ENCODE results near the gene UPF3A.
"Not testable (repeated sequence)": the region's sequence is repeated elsewhere in the genome, so short reads cannot be mapped to it uniquely, and the experiment has no call there.

The UPF3A gene

GRCh38 chr13:114263578-114263977, 17.8 kb upstream of the UPF3A start:
- DNase-seq (ENCODE audit: low read depth), result no peak
- TF ChIP-seq, protein P1, sequence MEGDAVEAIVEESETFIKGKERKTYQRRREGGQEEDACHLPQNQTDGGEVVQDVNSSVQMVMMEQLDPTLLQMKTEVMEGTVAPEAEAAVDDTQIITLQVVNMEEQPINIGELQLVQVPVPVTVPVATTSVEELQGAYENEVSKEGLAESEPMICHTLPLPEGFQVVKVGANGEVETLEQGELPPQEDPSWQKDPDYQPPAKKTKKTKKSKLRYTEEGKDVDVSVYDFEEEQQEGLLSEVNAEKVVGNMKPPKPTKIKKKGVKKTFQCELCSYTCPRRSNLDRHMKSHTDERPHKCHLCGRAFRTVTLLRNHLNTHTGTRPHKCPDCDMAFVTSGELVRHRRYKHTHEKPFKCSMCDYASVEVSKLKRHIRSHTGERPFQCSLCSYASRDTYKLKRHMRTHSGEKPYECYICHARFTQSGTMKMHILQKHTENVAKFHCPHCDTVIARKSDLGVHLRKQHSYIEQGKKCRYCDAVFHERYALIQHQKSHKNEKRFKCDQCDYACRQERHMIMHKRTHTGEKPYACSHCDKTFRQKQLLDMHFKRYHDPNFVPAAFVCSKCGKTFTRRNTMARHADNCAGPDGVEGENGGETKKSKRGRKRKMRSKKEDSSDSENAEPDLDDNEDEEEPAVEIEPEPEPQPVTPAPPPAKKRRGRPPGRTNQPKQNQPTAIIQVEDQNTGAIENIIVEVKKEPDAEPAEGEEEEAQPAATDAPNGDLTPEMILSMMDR (conservative IDR thresholded peaks at IDR 0.05; ENCODE audit: low read depth, low read length), result no peak
- no peak overlapping the region for H3K4me3 ChIP-seq (ENCODE audit: low read depth, low read length)

- H3K4me3 ChIP-seq (ENCODE audit: low read depth, low read length); DNase-seq (ENCODE audit: low read depth): not testable (repeated sequence)
Measured at GRCh38 chr13:114264313-114264712, 17.1 kb upstream of the UPF3A start.

DNA sequence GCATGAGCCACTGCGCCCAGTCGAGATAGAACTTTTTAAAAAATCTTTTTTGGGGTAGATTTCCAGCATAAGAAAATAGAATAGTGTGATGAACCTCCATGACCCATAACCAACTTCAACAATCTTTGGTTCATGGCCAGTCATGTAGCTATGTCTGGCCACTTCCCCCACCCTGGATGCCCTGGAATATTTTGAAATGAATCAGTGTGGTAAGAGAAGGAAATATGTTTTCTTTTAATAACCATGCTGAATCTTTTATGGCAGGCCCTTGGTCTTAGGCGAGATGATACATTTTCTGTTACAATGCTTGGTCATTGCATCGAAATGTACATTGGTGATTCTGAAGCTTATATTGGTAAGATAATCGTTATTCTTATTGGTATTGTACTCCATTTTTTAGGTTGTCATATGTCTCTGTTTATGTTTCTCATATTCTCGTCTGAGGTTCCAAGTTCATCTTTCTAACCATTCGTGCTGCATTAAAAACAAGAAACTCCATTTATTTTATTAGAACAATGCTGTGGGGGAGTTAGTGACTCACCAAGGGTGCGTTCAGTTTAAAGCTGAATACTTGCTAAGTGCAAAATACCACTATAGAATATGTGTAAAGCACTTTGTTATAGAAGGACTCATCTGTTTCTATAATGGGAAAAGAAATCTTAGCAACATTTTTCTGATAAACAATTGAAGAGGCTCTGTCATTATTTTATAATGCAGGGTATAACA, 16.4 kb upstream of the UPF3A start:
- H3K4me3 ChIP-seq (ENCODE audit: low read depth, low read length), result no peak overlapping the region
- DNase-seq (ENCODE audit: low read depth), result peak; percentile 43
- TF ChIP-seq, protein P1 (conservative IDR thresholded peaks at IDR 0.05; ENCODE audit: low read depth, low read length), result no peak

DNA sequence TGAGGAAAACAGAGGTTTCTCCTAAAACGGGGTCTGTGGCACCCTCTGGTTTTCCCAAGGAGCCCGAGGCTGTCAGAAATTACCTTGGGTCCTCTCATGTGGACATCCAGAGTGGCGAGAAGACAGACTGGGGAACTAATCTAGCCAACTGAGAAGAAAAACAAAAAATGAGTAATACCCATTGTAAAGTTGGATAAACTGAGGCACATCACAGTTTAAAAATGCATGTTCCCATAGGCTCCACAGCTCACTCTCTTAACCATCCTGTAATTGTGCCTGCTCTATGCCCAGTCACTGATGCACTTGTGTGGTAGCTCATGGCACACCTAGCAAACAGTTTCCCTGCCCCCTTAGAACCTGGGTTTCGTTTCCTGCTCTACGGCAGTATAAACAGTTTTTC, 15.2 kb upstream of the UPF3A start:
- H3K4me3 ChIP-seq (ENCODE audit: low read depth, low read length), result no peak overlapping the region
- no peak for DNase-seq (ENCODE audit: low read depth)
- TF ChIP-seq, protein P1 (conservative IDR thresholded peaks at IDR 0.05; ENCODE audit: low read depth, low read length), result no peak

DNA sequence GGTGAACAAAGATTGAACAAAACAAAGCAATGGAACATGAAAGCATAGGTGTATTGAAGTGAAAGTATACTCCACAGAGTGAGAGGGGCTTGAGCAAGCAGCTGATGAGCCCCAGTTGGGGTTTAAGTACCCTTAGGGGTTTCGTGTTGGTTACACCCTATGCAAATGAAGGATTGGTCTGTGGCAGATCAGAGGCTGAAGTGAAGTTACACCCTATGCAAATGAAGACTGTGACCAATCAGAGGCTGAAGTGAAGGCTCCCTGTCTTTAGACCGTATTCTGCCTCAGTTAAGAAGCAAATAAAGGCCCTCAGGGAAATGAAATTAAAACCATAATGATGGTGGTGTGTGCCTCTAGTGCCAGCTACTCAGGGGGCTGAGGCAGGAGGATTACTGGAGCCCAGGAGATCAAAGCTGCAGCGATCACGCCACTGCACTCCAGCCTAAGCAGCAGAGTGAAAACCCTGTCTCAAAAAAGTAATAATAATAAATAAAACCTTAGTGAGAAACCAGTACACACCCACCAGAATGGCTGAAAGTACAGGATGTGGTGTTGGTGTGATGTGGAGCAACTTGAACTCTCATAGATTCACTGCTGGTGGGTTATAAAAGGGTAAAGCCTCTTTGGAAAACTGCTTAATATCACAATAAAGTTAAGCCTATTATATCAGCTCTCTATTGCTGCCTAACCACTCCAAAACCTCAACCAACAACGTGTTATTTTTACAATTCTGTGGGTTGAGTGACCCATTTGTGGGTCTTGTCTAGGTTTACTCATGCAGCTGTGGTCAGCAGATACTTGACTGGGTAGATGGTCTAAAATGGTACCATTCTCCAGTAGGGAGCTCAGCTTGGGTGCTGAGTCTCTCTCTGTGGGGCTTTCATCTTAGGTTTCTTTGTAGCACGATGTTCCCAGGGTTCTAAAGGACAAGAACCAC, 12.8 kb upstream of the UPF3A start:
- TF ChIP-seq, protein P1 (conservative IDR thresholded peaks at IDR 0.05; ENCODE audit: low read depth, low read length), result no peak
- H3K4me3 ChIP-seq (ENCODE audit: low read depth, low read length), result no peak overlapping the region
- DNase-seq (ENCODE audit: low read depth), result no peak

GRCh38 chr13:114269281-114269770, 12.1 kb upstream of the UPF3A start:
- H3K4me3 ChIP-seq (ENCODE audit: low read depth, low read length), result no peak overlapping the region
- no peak for DNase-seq (ENCODE audit: low read depth)
- TF ChIP-seq, protein P1 (conservative IDR thresholded peaks at IDR 0.05; ENCODE audit: low read depth, low read length), result no peak

DNA sequence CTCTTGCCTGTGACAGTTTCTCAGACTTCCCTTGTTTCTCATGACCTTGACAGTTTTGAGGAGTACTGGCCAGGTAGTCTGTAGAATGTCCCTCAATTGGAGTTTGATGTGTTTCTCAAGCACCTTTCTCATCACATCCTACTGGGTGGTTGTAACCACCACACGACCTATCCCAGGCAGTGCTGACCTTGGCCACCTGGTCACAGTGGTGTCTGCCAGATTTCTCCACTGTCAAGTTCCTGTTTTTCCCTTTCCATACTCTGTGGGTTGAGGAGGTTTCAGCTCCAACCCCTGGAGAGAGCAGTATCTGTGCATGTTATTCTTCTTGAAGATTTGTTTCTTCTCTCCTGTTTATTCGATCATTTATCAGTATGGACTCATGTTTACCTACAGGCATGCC, 8.4 kb upstream of the UPF3A start:
- TF ChIP-seq, protein P1 (conservative IDR thresholded peaks at IDR 0.05; ENCODE audit: low read depth, low read length), result no peak

More for the DNA sequence above, 8.4 kb upstream of the UPF3A start:
- DNase-seq (ENCODE audit: low read depth), result no peak
- no peak overlapping the region for H3K4me3 ChIP-seq (ENCODE audit: low read depth, low read length)

Data from choroid plexus epithelial cell (primary cell).